ENCODE results near the gene MTAP.

GRCh38 chr9:21788752-21789151 is 13.7 kb upstream of the MTAP start:
- no peak for TF ChIP-seq REST (IDR thresholded peaks at IDR 0.05; ENCODE audit: insufficient read depth in 1 of 2, low read depth in 2 of 2, low read length in 2 of 2)
- TF ChIP-seq TAF1 (IDR thresholded peaks at IDR 0.05; ENCODE audit: borderline replicate concordance, insufficient read depth, low read length), result no peak
- TF ChIP-seq POLR2AphosphoS5 (IDR thresholded peaks at IDR 0.05; ENCODE audit: low read depth, low read length), result no peak

All from PFSK-1 (cell line).